Glutamatergic neuron (in vitro differentiated cells): ENCODE data around the gene KCNH5. TPM values are rescaled to one million over a fixed set of nuclear protein-coding genes. Genes with fewer than 3 reads are reported as not detected.

Experiments used
- DNase-seq: peaks from one replicate; pipeline ENCODE4 v3.0.0; 2022
- H3K27ac Mint-ChIP-seq: one replicate; pipeline ENCODE4 v1.8.0; 2020; ENCODE audit warnings: mild to moderate bottlenecking, mixed read lengths, inconsistent platforms; ENCODE audit not compliant: unreplicated experiment
- H3K27me3 Mint-ChIP-seq: one replicate; pipeline ENCODE4 v1.8.0; 2020; ENCODE audit warnings: mild to moderate bottlenecking, moderate library complexity, mixed read lengths, inconsistent platforms; ENCODE audit not compliant: unreplicated experiment
- H3K36me3 Mint-ChIP-seq: one replicate; pipeline ENCODE4 v1.8.0; 2020; ENCODE audit warnings: mild to moderate bottlenecking, mixed read lengths, inconsistent platforms; ENCODE audit not compliant: unreplicated experiment
- H3K4me1 Mint-ChIP-seq: one replicate; pipeline ENCODE4 v1.8.0; 2020; ENCODE audit warnings: mild to moderate bottlenecking, low read depth, mixed read lengths, inconsistent platforms; ENCODE audit not compliant: unreplicated experiment
- H3K4me3 Mint-ChIP-seq: one replicate; pipeline ENCODE4 v1.8.0; 2020; ENCODE audit warnings: mild to moderate bottlenecking, mixed read lengths, inconsistent platforms; ENCODE audit not compliant: unreplicated experiment
- H3K9me3 Mint-ChIP-seq: one replicate; pipeline ENCODE4 v1.8.0; 2020; ENCODE audit warnings: mild to moderate bottlenecking, moderate library complexity, mixed read lengths, inconsistent platforms; ENCODE audit not compliant: unreplicated experiment
- CTCF ChIP-seq: fragments of 200-600 bp; sonication (generic); IDR thresholded peaks from one replicate; pipeline ENCODE4 v1.5.0; 2021; ENCODE audit not compliant: partially characterized antibody, unreplicated experiment
- total RNA-seq: library from RNA; stranded (reverse); fragmentation: NEBNext Ultra II Directional; extraction: Animal tissue kit (Norgen Biotek cat#: 25700); gene quantifications from one replicate; pipeline ENCODE4 v1.2.1, GENCODE V29; 2021; ENCODE audit not compliant: unreplicated experiment

Gene KCNH5
- total RNA-seq, 1 donor from 2014 or later = 0.32 TPM

DNA sequence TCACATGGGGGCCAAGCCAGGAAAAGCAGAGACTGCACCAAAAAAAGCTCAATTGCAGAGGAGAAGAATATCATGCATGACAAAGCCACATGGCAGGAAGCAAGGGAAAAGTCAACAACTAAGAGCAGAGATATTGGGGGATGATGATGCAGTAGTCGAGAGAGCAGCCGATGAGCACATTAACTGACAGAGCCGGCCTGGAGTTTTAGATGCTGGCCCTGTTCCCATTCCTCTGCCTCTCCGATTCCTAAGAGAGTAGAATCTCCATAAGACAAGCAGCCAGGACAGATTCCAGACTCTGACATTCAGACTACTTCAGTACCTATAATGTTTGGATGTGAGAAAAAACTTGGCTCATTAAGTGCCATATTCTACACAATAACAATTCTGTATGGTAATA is 155.9 kb downstream of the KCNH5 start:
- no peak for TF ChIP-seq CTCF
- no peak overlapping the region for H3K4me3 Mint-ChIP-seq
- no peaks in the 10 kb centered on the region for H3K36me3 Mint-ChIP-seq
- H3K4me1 Mint-ChIP-seq = no peaks in the 10 kb centered on the region
- no peak for DNase-seq
- H3K27ac Mint-ChIP-seq = no peak overlapping the region
- H3K9me3 Mint-ChIP-seq = no peaks in the 10 kb centered on the region
- H3K27me3 Mint-ChIP-seq = no peaks in the 10 kb centered on the region

DNA sequence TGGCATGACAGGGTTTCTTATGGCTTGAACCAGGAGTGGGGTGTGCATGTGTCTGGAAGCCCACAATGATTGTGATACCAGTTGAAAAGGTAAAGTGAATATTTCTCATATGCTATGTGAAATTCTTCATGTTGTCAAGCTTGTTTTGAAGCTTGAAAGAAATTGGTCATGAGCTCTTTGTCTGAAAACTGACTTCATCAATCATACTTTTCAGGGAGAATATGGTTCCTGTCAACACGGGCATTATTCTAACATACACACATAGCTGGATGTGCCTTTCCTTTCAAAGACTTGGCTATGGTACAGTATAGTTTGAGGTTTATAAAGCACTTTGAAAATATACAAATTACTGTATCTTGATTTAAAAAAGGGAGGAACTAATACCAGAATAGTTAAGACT is 158.8 kb downstream of the KCNH5 start:
- H3K4me3 Mint-ChIP-seq = no peak overlapping the region

GRCh38 chr14:62885451-62885850 is 159.8 kb downstream of the KCNH5 start:
- Mint-ChIP-seq H3K36me3 (no peaks in the 10 kb centered on the region), H3K27ac (no peak overlapping the region), H3K4me1 (no peaks in the 10 kb centered on the region), H3K27me3 (no peaks in the 10 kb centered on the region), H3K9me3 (no peaks in the 10 kb centered on the region), H3K4me3 (no peak overlapping the region)
- no peak for DNase-seq
- TF ChIP-seq CTCF = no peak

More for the DNA sequence above, 158.8 kb downstream of the KCNH5 start:
- no peaks in the 10 kb centered on the region for H3K9me3 Mint-ChIP-seq
- DNase-seq = no peak
- H3K36me3 Mint-ChIP-seq = no peaks in the 10 kb centered on the region
- no peak for TF ChIP-seq CTCF
- H3K27ac Mint-ChIP-seq = no peak overlapping the region
- no peaks in the 10 kb centered on the region for H3K27me3 Mint-ChIP-seq
- no peaks in the 10 kb centered on the region for H3K4me1 Mint-ChIP-seq

DNA sequence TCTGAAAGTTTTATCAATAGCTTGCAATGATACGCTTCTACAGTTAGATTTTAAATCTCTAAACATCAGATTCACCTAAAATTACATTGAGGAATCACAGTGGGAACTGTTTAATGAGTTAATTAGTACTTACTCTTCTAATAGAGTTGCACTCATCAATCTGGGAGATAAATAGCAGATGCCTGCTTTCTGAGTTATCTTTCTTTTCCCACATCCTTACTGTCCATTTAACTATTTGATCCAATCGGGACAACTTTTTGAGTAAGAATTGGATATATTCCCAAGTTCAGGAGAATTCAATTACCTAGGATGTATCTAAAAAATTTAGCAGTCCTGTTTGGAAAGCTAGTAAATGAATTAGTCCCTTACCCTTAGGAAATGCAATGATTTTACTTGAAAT is 162.3 kb downstream of the KCNH5 start:
- no peaks in the 10 kb centered on the region for H3K36me3 Mint-ChIP-seq
- DNase-seq = no peak
- no peak overlapping the region for H3K4me3 Mint-ChIP-seq
- no peaks in the 10 kb centered on the region for H3K9me3 Mint-ChIP-seq
- no peak for TF ChIP-seq CTCF
- H3K4me1 Mint-ChIP-seq = no peaks in the 10 kb centered on the region
- H3K27me3 Mint-ChIP-seq = no peaks in the 10 kb centered on the region
- no peak overlapping the region for H3K27ac Mint-ChIP-seq

- Mint-ChIP-seq H3K4me3 (no peak overlapping the region), H3K9me3 (no peaks in the 10 kb centered on the region), H3K27ac (no peak overlapping the region)
Measured at GRCh38 chr14:62866376-62866775, 178.9 kb downstream of the KCNH5 start.

More at GRCh38 chr14:62866376-62866775, 178.9 kb downstream of the KCNH5 start:
- no peak for DNase-seq
- no peaks in the 10 kb centered on the region for H3K36me3 Mint-ChIP-seq
- TF ChIP-seq CTCF = no peak
- no peaks in the 10 kb centered on the region for H3K27me3 Mint-ChIP-seq
- H3K4me1 Mint-ChIP-seq = no peaks in the 10 kb centered on the region
